Measurements from ENCODE around the gene BMP15. TPM values are rescaled to one million over a fixed set of nuclear protein-coding genes. Genes with fewer than 3 reads are reported as not detected.

Gene BMP15
- total and polyA plus RNA-seq, 2 donors (not counting 1 experiment from before 2014, with no cell fraction given) = not detected

DNA sequence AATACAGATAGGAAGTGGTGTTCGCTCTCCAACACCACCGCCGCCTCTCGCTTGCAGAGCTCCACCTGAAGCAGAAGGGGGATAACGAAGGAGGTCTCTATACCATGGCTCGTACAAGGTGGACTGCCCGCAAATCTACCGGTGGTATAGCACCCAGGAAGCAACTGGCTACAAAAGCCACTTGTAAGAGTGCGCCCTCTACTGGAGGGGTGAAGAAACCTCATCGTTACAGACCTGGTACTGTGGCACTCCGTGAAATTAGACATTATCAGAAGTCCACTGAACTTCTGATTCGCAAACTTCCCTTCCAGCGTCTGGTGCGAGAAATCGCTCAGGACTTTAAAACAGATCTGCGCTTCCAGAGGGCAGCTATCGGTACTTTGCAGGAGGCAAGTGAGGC is 5.2 kb upstream of the BMP15 start:
- DNase-seq (ENCODE audit: low read depth in 2 of 2) = peak in 1 of 2 donors; percentile 0
- Histone ChIP-seq H3K9me3 (ENCODE audit: control insufficient read depth, insufficient read depth, low read depth, low read length) (no peaks in the 10 kb centered on the region), H3K4me2 (ENCODE audit: extremely low read depth, insufficient read depth, low read length) (no peak overlapping the region), H3K36me3 (ENCODE audit: control insufficient read depth, insufficient read depth, low read length) (no peaks in the 10 kb centered on the region), H3K27ac (ENCODE audit: insufficient read depth, low read length) (no peak overlapping the region), H3K4me1 (ENCODE audit: control insufficient read depth, extremely low read depth, insufficient read depth, low read length) (no peaks in the 10 kb centered on the region), H3K79me2 (ENCODE audit: control insufficient read depth, insufficient read depth, low read length) (no peaks in the 10 kb centered on the region), H2AFZ (ENCODE audit: low read length) (no peak overlapping the region), H4K20me1 (ENCODE audit: control insufficient read depth, extremely low read depth, insufficient read depth, low read length) (no peaks in the 10 kb centered on the region), H3K9ac (ENCODE audit: insufficient read depth, low read length) (no peak overlapping the region), H3K4me3 (replicated peaks in 1 of 4; ENCODE audit: control extremely low read depth in 1 of 4, insufficient read depth in 1 of 4, low read depth in 3 of 4, low read length in 4 of 4) (no peak overlapping the region), H3K27me3 (ENCODE audit: control insufficient read depth, insufficient read depth, low read length) (no peaks in the 10 kb centered on the region)
- TF ChIP-seq EZH2 (IDR thresholded peaks at IDR 0.05; ENCODE audit: low read length, missing control alignments) (no peak), CTCF (conservative IDR thresholded peaks at IDR 0.05 in 1 of 2, IDR thresholded peaks at IDR 0.05 in 1 of 2; ENCODE audit: low read depth in 1 of 2, low read length in 2 of 2) (peak; percentile 9 to 22)

DNA sequence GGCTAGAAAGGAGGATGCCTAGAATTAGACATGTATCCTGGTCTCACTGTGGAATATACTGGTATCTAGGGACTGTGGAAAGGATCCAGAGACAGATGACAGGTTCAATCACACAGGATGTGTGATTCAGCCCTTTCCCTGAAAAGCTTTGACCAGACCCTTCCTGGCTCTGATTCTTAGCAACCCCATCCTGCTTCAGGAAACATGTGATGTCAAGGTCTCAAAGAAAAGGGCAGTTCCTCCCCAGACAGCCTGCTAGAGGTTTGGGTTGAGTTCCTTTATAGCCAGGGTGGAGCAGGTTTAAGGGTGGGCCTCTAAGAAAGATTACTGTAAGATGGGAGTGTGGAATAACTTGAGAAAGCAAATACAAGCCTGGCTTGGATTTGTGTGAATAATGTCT is 3.0 kb downstream of the BMP15 start:
- Histone ChIP-seq H3K4me3 (replicated peaks in 1 of 4; ENCODE audit: control extremely low read depth in 1 of 4, insufficient read depth in 1 of 4, low read depth in 3 of 4, low read length in 4 of 4) (no peak overlapping the region), H2AFZ (ENCODE audit: low read length) (no peak overlapping the region), H3K79me2 (ENCODE audit: control insufficient read depth, insufficient read depth, low read length) (no peaks in the 10 kb centered on the region), H3K27me3 (ENCODE audit: control insufficient read depth, insufficient read depth, low read length) (no peaks in the 10 kb centered on the region), H3K4me1 (ENCODE audit: control insufficient read depth, extremely low read depth, insufficient read depth, low read length) (no peaks in the 10 kb centered on the region), H4K20me1 (ENCODE audit: control insufficient read depth, extremely low read depth, insufficient read depth, low read length) (no peaks in the 10 kb centered on the region), H3K27ac (ENCODE audit: insufficient read depth, low read length) (no peak overlapping the region), H3K9ac (ENCODE audit: insufficient read depth, low read length) (no peak overlapping the region), H3K4me2 (ENCODE audit: extremely low read depth, insufficient read depth, low read length) (no peak overlapping the region), H3K36me3 (ENCODE audit: control insufficient read depth, insufficient read depth, low read length) (no peaks in the 10 kb centered on the region), H3K9me3 (ENCODE audit: control insufficient read depth, insufficient read depth, low read depth, low read length) (no peaks in the 10 kb centered on the region)
- DNase-seq (ENCODE audit: low read depth in 2 of 2) = no peak
- TF ChIP-seq EZH2 (IDR thresholded peaks at IDR 0.05; ENCODE audit: low read length, missing control alignments) (no peak), CTCF (conservative IDR thresholded peaks at IDR 0.05 in 1 of 2, IDR thresholded peaks at IDR 0.05 in 1 of 2; ENCODE audit: low read depth in 1 of 2, low read length in 2 of 2) (no peak)

GRCh38 chrX:50920132-50920531 is 9.6 kb downstream of the BMP15 start:
- Histone ChIP-seq H2AFZ (ENCODE audit: low read length) (no peak overlapping the region), H3K36me3 (ENCODE audit: control insufficient read depth, insufficient read depth, low read length) (no peaks in the 10 kb centered on the region), H3K79me2 (ENCODE audit: control insufficient read depth, insufficient read depth, low read length) (no peaks in the 10 kb centered on the region), H3K27ac (ENCODE audit: insufficient read depth, low read length) (no peak overlapping the region), H3K27me3 (ENCODE audit: control insufficient read depth, insufficient read depth, low read length) (no peaks in the 10 kb centered on the region), H3K9me3 (ENCODE audit: control insufficient read depth, insufficient read depth, low read depth, low read length) (no peaks in the 10 kb centered on the region), H3K4me1 (ENCODE audit: control insufficient read depth, extremely low read depth, insufficient read depth, low read length) (no peaks in the 10 kb centered on the region), H3K4me3 (replicated peaks in 1 of 4; ENCODE audit: control extremely low read depth in 1 of 4, insufficient read depth in 1 of 4, low read depth in 3 of 4, low read length in 4 of 4) (no peak overlapping the region), H4K20me1 (ENCODE audit: control insufficient read depth, extremely low read depth, insufficient read depth, low read length) (no peaks in the 10 kb centered on the region), H3K4me2 (ENCODE audit: extremely low read depth, insufficient read depth, low read length) (no peak overlapping the region), H3K9ac (ENCODE audit: insufficient read depth, low read length) (no peak overlapping the region)
- peak; percentile 6 to 14 for DNase-seq (ENCODE audit: low read depth in 2 of 2)
- peak; percentile 28 to 38 for TF ChIP-seq CTCF (conservative IDR thresholded peaks at IDR 0.05 in 1 of 2, IDR thresholded peaks at IDR 0.05 in 1 of 2; ENCODE audit: low read depth in 1 of 2, low read length in 2 of 2)
- TF ChIP-seq EZH2 (IDR thresholded peaks at IDR 0.05; ENCODE audit: low read length, missing control alignments) = no peak
